Hepatocyte (in vitro differentiated cells): ENCODE measurements around the gene EFNA4. TPM values are rescaled to one million over a fixed set of nuclear protein-coding genes. Genes with fewer than 3 reads are reported as not detected.

Source experiments
- DNase-seq: peaks from one replicate; pipeline ENCODE4 v3.0.0-alpha.2; 2016; ENCODE audit warnings: low spot score
- H2AFZ ChIP-seq: fragments of 200-600 bp; sonication (generic); 2 replicates; pipeline ENCODE4 v1.6.0; 2016; ENCODE audit warnings: antibody characterized with exemption, mild to moderate bottlenecking
- H3K27ac ChIP-seq: fragments of 200-600 bp; sonication (generic); 2 replicates; pipeline ENCODE4 v1.5.1; 2016; ENCODE audit warnings: mild to moderate bottlenecking
- H3K27me3 ChIP-seq: fragments of 200-600 bp; sonication (generic); 2 replicates; pipeline ENCODE4 v1.6.1; 2016
- H3K36me3 ChIP-seq: fragments of 200-600 bp; sonication (generic); replicated peaks from 2 replicates; pipeline ENCODE4 v1.5.1; 2016; ENCODE audit warnings: low read depth; ENCODE audit not compliant: insufficient read depth
- H3K4me1 ChIP-seq: fragments of 200-600 bp; sonication (generic); 2 replicates; pipeline ENCODE4 v1.5.1; 2016; ENCODE audit warnings: mild to moderate bottlenecking, moderate library complexity; ENCODE audit not compliant: insufficient read depth
- H3K4me2 ChIP-seq: fragments of 200-600 bp; sonication (generic); 2 replicates; pipeline ENCODE4 v1.6.0; 2016
- H3K4me3 ChIP-seq: fragments of 200-600 bp; sonication (generic); 2 replicates; pipeline ENCODE4 v1.5.1; 2016; ENCODE audit warnings: mild to moderate bottlenecking
- H3K79me2 ChIP-seq: fragments of 200-600 bp; sonication (generic); 2 replicates; pipeline ENCODE4 v1.6.0; 2017; ENCODE audit warnings: mild to moderate bottlenecking
- H3K9me2 ChIP-seq: fragments of 200-600 bp; sonication (generic); replicated peaks from 2 replicates; pipeline ENCODE4 v1.6.0; 2017; ENCODE audit warnings: mild to moderate bottlenecking; ENCODE audit not compliant: insufficient read depth
- H3K9me3 ChIP-seq: fragments of 200-600 bp; sonication (generic); 2 replicates; pipeline ENCODE4 v1.5.1; 2016; ENCODE audit warnings: low read depth, mild to moderate bottlenecking
- H4K20me1 ChIP-seq: fragments of 200-600 bp; sonication (generic); 2 replicates; pipeline ENCODE4 v1.6.0; 2016; ENCODE audit warnings: mild to moderate bottlenecking; ENCODE audit not compliant: insufficient read depth, poor library complexity, severe bottlenecking
- CTCF ChIP-seq: fragments of 200-600 bp; sonication (generic); IDR thresholded peaks from 2 replicates; pipeline ENCODE4 v1.5.1; 2016; ENCODE audit warnings: antibody characterized with exemption, mild to moderate bottlenecking; ENCODE audit not compliant: poor library complexity
- EZH2 ChIP-seq: fragments of 200-600 bp; sonication (generic); IDR thresholded peaks from 2 replicates; pipeline ENCODE4 v1.6.1; 2016; ENCODE audit warnings: antibody characterized with exemption, mild to moderate bottlenecking, borderline replicate concordance
- EZH2phosphoT487 ChIP-seq: fragments of 200-600 bp; sonication (generic); IDR thresholded peaks from one replicate; pipeline ENCODE4 v1.6.1; 2018; ENCODE audit warnings: antibody characterized with exemption, mild to moderate bottlenecking, low read depth, moderate library complexity; ENCODE audit not compliant: unreplicated experiment, severe bottlenecking
- WGBS: methylation state at CpG from one replicate; pipeline ENCODE4 v1.1.6; 2016; ENCODE audit warnings: low lambda C conversion rate; ENCODE audit errors: missing lambda C conversion rate; 5-methylcytosine and 5-hydroxymethylcytosine counted together
- polyA plus RNA-seq: library from polyadenylated mRNA; unstranded; fragments of >200 nt; fragmentation: Nextera tagmentation; extraction: Ambion mirVana; gene quantifications from 2 replicates; pipeline ENCODE4 v1.2.1, GENCODE V29; 2016
- total RNA-seq: library from RNA; depleted of rRNA; stranded (reverse); fragments of >200 nt; gene quantifications from 2 replicates; pipeline ENCODE4 v1.2.3, GENCODE V29; 2014

Gene EFNA4
- total and polyA plus RNA-seq, 2 experiments from 2014 or later = 18.1 to 20.5 TPM

DNA sequence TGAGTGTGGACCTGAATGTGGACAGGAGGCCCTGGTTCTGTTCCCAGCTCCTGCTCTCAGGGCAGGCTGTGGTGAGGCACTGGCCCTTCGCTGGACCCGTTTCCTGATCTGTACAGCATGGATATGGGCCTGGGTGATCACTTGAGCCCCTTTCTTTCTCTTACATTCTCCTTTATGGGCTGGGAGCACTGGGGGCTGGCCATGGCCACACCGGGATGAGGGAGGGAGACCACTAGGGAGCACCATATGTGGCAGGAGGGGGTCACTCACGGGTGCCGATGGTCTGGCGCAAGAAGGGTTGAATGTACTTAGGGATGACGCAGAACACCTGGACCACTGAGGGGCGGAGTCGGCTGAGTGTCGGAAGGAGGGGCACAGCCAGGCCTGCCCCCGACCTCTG is 32.6 kb upstream of the EFNA4 start:
- Histone ChIP-seq H2AFZ (no peak overlapping the region), H3K4me2 (no peak overlapping the region), H3K36me3 (no peaks in the 10 kb centered on the region), H3K4me3 (no peak overlapping the region), H3K4me1 (no peaks in the 10 kb centered on the region), H3K27me3 (no peaks in the 10 kb centered on the region), H3K9me3 (no peaks in the 10 kb centered on the region), H3K9me2 (no peaks in the 10 kb centered on the region), H4K20me1 (no peaks in the 10 kb centered on the region), H3K27ac (no peak overlapping the region), H3K79me2 (no peaks in the 10 kb centered on the region)
- DNase-seq = no peak
- TF ChIP-seq EZH2 (no peak), EZH2phosphoT487 (no peak), CTCF (no peak)
- WGBS = 82% methylated on average over 9 of the region's 11 CpGs

GRCh38 chr1:155032886-155033285 is 30.7 kb upstream of the EFNA4 start:
- no peaks in the 10 kb centered on the region for H3K79me2 ChIP-seq

DNA sequence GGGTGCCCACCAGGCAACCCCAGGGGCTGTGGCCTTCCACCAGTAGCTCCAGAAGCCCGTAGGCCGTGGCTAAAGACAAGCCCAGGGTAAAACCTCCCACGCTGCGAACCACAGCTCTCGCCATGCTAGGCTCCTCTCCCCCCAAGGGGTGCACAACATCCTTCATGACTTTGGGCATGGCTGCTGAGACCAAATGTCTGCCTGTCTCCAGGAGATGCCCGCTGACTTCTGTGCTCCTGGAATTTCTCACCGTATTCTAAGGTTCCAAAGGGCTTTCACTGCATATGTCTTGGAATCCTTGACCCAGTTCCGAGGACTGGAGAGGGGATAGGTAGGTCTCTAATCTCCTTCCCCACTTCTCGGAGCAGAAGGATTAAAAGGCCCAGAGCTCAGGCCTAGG is 30.0 kb upstream of the EFNA4 start, which contains the start of the genes DCST1 and DCST2:
DCST1 (plus strand) TSS at position 301 of the 400 bp plus-strand sequence. CDS start 213 bp downstream, outside the sequence.
DCST2 (minus strand) TSS at position 258 of the 400 bp plus-strand sequence; CDS start at position 178, 80 bp downstream.
- Histone ChIP-seq H4K20me1 (no peaks in the 10 kb centered on the region), H3K4me3 (no peak within 1 kb of the TSS), H3K9me3 (no peaks in the 10 kb centered on the region), H3K36me3 (no peaks in the 10 kb centered on the region), H3K4me1 (no peaks in the 10 kb centered on the region), H3K27me3 (no peaks in the 10 kb centered on the region), H3K79me2 (no peaks in the 10 kb centered on the region), H3K9me2 (no peaks in the 10 kb centered on the region), H3K27ac (no peak within 1 kb of the TSS), H2AFZ (no peak within 1 kb of the TSS), H3K4me2 (no peak within 1 kb of the TSS)
- no peak for DNase-seq
- WGBS = 96% methylated on average over 9 of the region's 9 CpGs
- TF ChIP-seq CTCF (no peak), EZH2phosphoT487 (no peak), EZH2 (no peak)

More at GRCh38 chr1:155032886-155033285, 30.7 kb upstream of the EFNA4 start:
- DNase-seq = no peak
- WGBS = 90% methylated on average over 10 of the region's 12 CpGs
- Histone ChIP-seq H3K9me2 (no peaks in the 10 kb centered on the region), H3K9me3 (no peaks in the 10 kb centered on the region), H3K27me3 (no peaks in the 10 kb centered on the region), H3K27ac (no peak overlapping the region), H3K4me1 (no peaks in the 10 kb centered on the region), H2AFZ (no peak overlapping the region), H3K4me3 (no peak overlapping the region), H3K36me3 (no peaks in the 10 kb centered on the region), H4K20me1 (no peaks in the 10 kb centered on the region), H3K4me2 (no peak overlapping the region)
- TF ChIP-seq EZH2 (no peak), CTCF (no peak), EZH2phosphoT487 (no peak)
